SK-N-SH (cell line): ENCODE data around the gene UBE4B. TPM values are rescaled to one million over a fixed set of nuclear protein-coding genes. Genes with fewer than 3 reads are reported as not detected.

Experiments used
- CTCF ChIA-PET: fragments of 300-600, 350-600 bp; formaldehyde crosslinking; extraction: SDS; loops from one replicate; lab custom pipeline; 2021; lab: Yijun Ruan, JAX
- POLR2A ChIA-PET: fragments of 350-600 bp; sonication (Branson Sonifier 250); formaldehyde crosslinking; extraction: SDS; loops from one replicate; lab custom pipeline; 2020; ENCODE audit warnings: antibody characterized with exemption, inconsistent platforms; lab: Yijun Ruan, JAX
- DNase-seq: peaks from one replicate; pipeline ENCODE4 v3.0.0; 2012
- H2AFZ ChIP-seq: fragments of 200-600 bp; sonication (generic); 2 replicates; pipeline ENCODE4 v1.8.1; 2016; ENCODE audit warnings: antibody characterized with exemption, mild to moderate bottlenecking, low read depth
- H3F3A ChIP-seq: fragments of 200-600 bp; sonication (generic); replicated peaks from 2 replicates; pipeline ENCODE3; 2016; ENCODE audit warnings: antibody characterized with exemption, mild to moderate bottlenecking; ENCODE audit not compliant: insufficient read depth
- H3K27ac ChIP-seq, 2 experiments: fragments of 200-500 bp in 1 of 2; fragments of 200-600 bp in 1 of 2; sonication (Bioruptor generic) in 1 of 2; sonication (generic), shearing (Covaris generic) in 1 of 2; 2 replicates each; pipeline versions ENCODE4 v1.5.1 to v1.6.1; 2014 to 2016; ENCODE audit warnings: low read depth in 2 of 2, inconsistent platforms in 1 of 2, low read length in 1 of 2, mild to moderate bottlenecking in 1 of 2, mixed read lengths in 1 of 2
- H3K27me3 ChIP-seq: fragments of 200-600 bp; sonication (generic), shearing (Covaris generic); 2 replicates; pipeline ENCODE4 v1.6.1; 2016; ENCODE audit warnings: mixed run types; ENCODE audit not compliant: insufficient read depth
- H3K36me3 ChIP-seq, 2 experiments: fragments of 200-500 bp in 1 of 2; fragments of 200-600 bp in 1 of 2; sonication (Bioruptor generic) in 1 of 2; sonication (generic) in 1 of 2; replicated peaks in 1 of 2; 2 replicates each; pipeline versions ENCODE3 to v1.5.1; 2014 to 2016; ENCODE audit warnings: low read length in 1 of 2, mild to moderate bottlenecking in 1 of 2; ENCODE audit not compliant: insufficient read depth in 2 of 2, control insufficient read depth in 1 of 2
- H3K4me1 ChIP-seq, 2 experiments: fragments of 200-500 bp in 1 of 2; fragments of 200-600 bp in 1 of 2; sonication (Bioruptor generic) in 1 of 2; sonication (generic), shearing (Covaris generic) in 1 of 2; 2 replicates each; pipeline versions ENCODE4 v1.5.1 to v1.6.1; 2014 to 2016; ENCODE audit warnings: low read depth in 1 of 2, low read length in 1 of 2, mixed run types in 1 of 2; ENCODE audit not compliant: insufficient read depth in 2 of 2, control insufficient read depth in 1 of 2
- H3K4me2 ChIP-seq: fragments of 200-600 bp; sonication (generic), shearing (Covaris generic); 2 replicates; pipeline ENCODE4 v1.6.1; 2017; ENCODE audit warnings: mixed run types
- H3K4me3 ChIP-seq, 2 experiments: fragments of 200-500 bp in 1 of 2; fragments of 200-600 bp in 1 of 2; sonication (Bioruptor generic) in 1 of 2; sonication (generic), shearing (Covaris generic) in 1 of 2; 2 replicates each; pipeline versions ENCODE4 v1.5.1 to v1.8.1; 2014 to 2016; ENCODE audit warnings: low read depth in 2 of 2, inconsistent platforms in 1 of 2, low read length in 1 of 2, mild to moderate bottlenecking in 1 of 2, mixed read lengths in 1 of 2, moderate library complexity in 1 of 2
- H3K79me2 ChIP-seq: fragments of 200-600 bp; sonication (generic); 2 replicates; pipeline ENCODE4 v1.8.1; 2017; ENCODE audit warnings: mild to moderate bottlenecking; ENCODE audit not compliant: insufficient read depth
- H3K9ac ChIP-seq: fragments of 200-600 bp; sonication (generic); 2 replicates; pipeline ENCODE4 v1.6.1; 2017; ENCODE audit warnings: mixed run types
- H3K9me2 ChIP-seq: fragments of 200-600 bp; sonication (generic); 2 replicates; pipeline ENCODE4 v1.6.1; 2017; ENCODE audit warnings: mixed run types
- H3K9me3 ChIP-seq: fragments of 200-600 bp; sonication (generic); 2 replicates; pipeline ENCODE4 v1.6.1; 2017; ENCODE audit warnings: mixed run types, mild to moderate bottlenecking, moderate library complexity
- H4K20me1 ChIP-seq: fragments of 200-600 bp; sonication (generic); 2 replicates; pipeline ENCODE4 v1.6.1; 2017; ENCODE audit warnings: mild to moderate bottlenecking, mixed run types; ENCODE audit not compliant: insufficient read depth
- CHD2 ChIP-seq: fragments of 150-350 bp; IDR thresholded peaks from 2 replicates; pipeline ENCODE4 v1.6.1; 2018; ENCODE audit warnings: low read length; ENCODE audit not compliant: partially characterized antibody
- FOXM1 ChIP-seq: IDR thresholded peaks from 2 replicates; pipeline ENCODE4 v1.4.0; 2012; ENCODE audit warnings: low read depth, mild to moderate bottlenecking
- GATA2 ChIP-seq: sonication (generic); formaldehyde crosslinking; IDR thresholded peaks from 2 replicates; pipeline ENCODE4 v1.5.0; 2020; ENCODE audit warnings: mild to moderate bottlenecking, missing genetic modification reagents
- MXI1 ChIP-seq: IDR thresholded peaks from 2 replicates; pipeline ENCODE4 v1.6.1; 2012; ENCODE audit warnings: mild to moderate bottlenecking, low read depth, low read length, improper control_type of control experiment
- NFIC ChIP-seq: IDR thresholded peaks from 2 replicates; pipeline ENCODE4 v1.4.0; 2012; ENCODE audit warnings: borderline replicate concordance
- RFX5 ChIP-seq: IDR thresholded peaks from 2 replicates; pipeline ENCODE4 v1.6.1; 2012; ENCODE audit warnings: mild to moderate bottlenecking, improper control_type of control experiment, low read length
- SMC3 ChIP-seq: IDR thresholded peaks from 2 replicates; pipeline ENCODE4 v1.6.1; 2012; ENCODE audit warnings: low read depth, low read length, improper control_type of control experiment
- TAF1 ChIP-seq: IDR thresholded peaks from 2 replicates; pipeline ENCODE4 v1.6.1; 2012; ENCODE audit warnings: low read depth, mild to moderate bottlenecking, low read length, moderate library complexity, borderline replicate concordance
- TEAD4 ChIP-seq: IDR thresholded peaks from 2 replicates; pipeline ENCODE4 v1.4.0; 2012; ENCODE audit warnings: mild to moderate bottlenecking, borderline replicate concordance; ENCODE audit not compliant: insufficient read depth
- WGBS: methylation state at CpG from one replicate; pipeline ENCODE4 v1.1.6; 2017; ENCODE audit warnings: low lambda C conversion rate; 5-methylcytosine and 5-hydroxymethylcytosine counted together
- polyA plus RNA-seq, 3 experiments: library from polyadenylated mRNA; depleted of rRNA; stranded (reverse); fragments of >200 nt; gene quantifications; 2 replicates each; pipeline ENCODE4 v1.2.3, GENCODE V29; 2012
- TF ChIP-seq, protein P1 (sequence below): IDR thresholded peaks from 2 replicates; pipeline ENCODE4 v1.6.1; 2012; ENCODE audit warnings: mild to moderate bottlenecking, low read depth, low read length, moderate library complexity
- TF ChIP-seq, protein P2 (sequence below): IDR thresholded peaks from 2 replicates; pipeline ENCODE4 v1.4.0; 2012; ENCODE audit warnings: low read depth, borderline replicate concordance
- TF ChIP-seq, protein P3 (sequence below): fragments of 150-350 bp; IDR thresholded peaks from 2 replicates; pipeline ENCODE4 v1.6.1; 2017; ENCODE audit warnings: antibody characterized with exemption, low read length, low read depth, borderline replicate concordance
- TF ChIP-seq, protein P4 (sequence below): IDR thresholded peaks from 2 replicates; pipeline ENCODE4; 2012
- TF ChIP-seq, protein P5 (sequence below): fragments of 150-350 bp; IDR thresholded peaks from 2 replicates; pipeline ENCODE4 v1.6.1; 2016; ENCODE audit warnings: mild to moderate bottlenecking, low read depth, low read length

The UBE4B gene
- polyA plus RNA-seq, 1 of the 3 experiments (the other 2 are of a cell fraction): 19.1 TPM

DNA sequence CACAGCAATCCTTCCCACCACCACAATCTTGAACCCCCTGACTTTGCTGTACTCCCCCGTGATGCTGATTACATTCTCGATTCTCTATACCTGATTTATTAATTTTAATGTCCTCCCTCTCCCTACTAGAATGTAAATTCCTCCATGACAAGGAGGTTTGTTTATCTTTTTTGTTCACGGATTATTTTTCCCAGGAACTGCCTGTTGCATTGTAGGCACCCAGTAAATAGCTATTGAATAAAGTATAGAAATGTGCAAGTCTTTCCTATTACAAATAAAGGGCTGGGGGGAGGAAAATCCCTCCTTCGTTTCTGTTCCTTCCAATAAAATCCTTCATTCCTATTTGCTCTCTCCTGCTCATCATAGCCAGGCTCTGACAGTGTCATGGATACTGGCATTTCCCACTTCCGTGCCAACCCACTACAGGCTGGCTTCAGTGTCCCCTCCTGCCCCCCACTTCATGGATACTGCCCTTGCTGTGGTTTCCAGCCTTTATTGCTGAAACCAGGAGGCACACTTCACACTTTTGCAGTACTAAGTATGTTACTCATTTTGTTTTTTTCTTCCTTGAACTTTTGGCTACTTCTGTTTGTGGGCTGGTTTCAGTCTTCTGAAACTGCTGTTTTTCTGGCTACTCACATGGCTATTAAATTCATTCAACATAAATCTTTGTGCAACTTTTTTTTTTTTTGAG, 185.1 kb downstream of the UBE4B start:
- 67% methylated on average over 5 of the region's 5 CpGs for WGBS
- CTCF ChIA-PET: interaction anchor here (1.6 kb wide), 1 partner anchor 8 kb away, joined by 15 read pairs; the partner anchor contains the start of gene KIF1B

More for the DNA sequence above, 185.1 kb downstream of the UBE4B start:
- no peaks in the 10 kb centered on the region for H3K27me3 ChIP-seq
- no peak overlapping the region for H3K4me2 ChIP-seq
- DNase-seq: no peak
- POLR2A ChIA-PET: interaction anchor here (0.7 kb wide), 1 partner anchor 98 kb away, joined by 3 read pairs; no protein-coding TSS in a partner anchor
- no peak overlapping the region for H3K9ac ChIP-seq
- TF ChIP-seq, protein P1, sequence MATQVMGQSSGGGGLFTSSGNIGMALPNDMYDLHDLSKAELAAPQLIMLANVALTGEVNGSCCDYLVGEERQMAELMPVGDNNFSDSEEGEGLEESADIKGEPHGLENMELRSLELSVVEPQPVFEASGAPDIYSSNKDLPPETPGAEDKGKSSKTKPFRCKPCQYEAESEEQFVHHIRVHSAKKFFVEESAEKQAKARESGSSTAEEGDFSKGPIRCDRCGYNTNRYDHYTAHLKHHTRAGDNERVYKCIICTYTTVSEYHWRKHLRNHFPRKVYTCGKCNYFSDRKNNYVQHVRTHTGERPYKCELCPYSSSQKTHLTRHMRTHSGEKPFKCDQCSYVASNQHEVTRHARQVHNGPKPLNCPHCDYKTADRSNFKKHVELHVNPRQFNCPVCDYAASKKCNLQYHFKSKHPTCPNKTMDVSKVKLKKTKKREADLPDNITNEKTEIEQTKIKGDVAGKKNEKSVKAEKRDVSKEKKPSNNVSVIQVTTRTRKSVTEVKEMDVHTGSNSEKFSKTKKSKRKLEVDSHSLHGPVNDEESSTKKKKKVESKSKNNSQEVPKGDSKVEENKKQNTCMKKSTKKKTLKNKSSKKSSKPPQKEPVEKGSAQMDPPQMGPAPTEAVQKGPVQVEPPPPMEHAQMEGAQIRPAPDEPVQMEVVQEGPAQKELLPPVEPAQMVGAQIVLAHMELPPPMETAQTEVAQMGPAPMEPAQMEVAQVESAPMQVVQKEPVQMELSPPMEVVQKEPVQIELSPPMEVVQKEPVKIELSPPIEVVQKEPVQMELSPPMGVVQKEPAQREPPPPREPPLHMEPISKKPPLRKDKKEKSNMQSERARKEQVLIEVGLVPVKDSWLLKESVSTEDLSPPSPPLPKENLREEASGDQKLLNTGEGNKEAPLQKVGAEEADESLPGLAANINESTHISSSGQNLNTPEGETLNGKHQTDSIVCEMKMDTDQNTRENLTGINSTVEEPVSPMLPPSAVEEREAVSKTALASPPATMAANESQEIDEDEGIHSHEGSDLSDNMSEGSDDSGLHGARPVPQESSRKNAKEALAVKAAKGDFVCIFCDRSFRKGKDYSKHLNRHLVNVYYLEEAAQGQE: no peak
- TF ChIP-seq TEAD4 (no peak), GATA2 (CRISPR knock-in tag) (no peak), FOXM1 (no peak), TAF1 (no peak), CHD2 (no peak), MXI1 (no peak), NFIC (no peak), SMC3 (no peak), RFX5 (no peak)
- TF ChIP-seq, protein P2, sequence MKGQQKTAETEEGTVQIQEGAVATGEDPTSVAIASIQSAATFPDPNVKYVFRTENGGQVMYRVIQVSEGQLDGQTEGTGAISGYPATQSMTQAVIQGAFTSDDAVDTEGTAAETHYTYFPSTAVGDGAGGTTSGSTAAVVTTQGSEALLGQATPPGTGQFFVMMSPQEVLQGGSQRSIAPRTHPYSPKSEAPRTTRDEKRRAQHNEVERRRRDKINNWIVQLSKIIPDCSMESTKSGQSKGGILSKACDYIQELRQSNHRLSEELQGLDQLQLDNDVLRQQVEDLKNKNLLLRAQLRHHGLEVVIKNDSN: no peak
- TF ChIP-seq, protein P3, sequence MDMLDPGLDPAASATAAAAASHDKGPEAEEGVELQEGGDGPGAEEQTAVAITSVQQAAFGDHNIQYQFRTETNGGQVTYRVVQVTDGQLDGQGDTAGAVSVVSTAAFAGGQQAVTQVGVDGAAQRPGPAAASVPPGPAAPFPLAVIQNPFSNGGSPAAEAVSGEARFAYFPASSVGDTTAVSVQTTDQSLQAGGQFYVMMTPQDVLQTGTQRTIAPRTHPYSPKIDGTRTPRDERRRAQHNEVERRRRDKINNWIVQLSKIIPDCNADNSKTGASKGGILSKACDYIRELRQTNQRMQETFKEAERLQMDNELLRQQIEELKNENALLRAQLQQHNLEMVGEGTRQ: no peak
- TF ChIP-seq, protein P4, sequence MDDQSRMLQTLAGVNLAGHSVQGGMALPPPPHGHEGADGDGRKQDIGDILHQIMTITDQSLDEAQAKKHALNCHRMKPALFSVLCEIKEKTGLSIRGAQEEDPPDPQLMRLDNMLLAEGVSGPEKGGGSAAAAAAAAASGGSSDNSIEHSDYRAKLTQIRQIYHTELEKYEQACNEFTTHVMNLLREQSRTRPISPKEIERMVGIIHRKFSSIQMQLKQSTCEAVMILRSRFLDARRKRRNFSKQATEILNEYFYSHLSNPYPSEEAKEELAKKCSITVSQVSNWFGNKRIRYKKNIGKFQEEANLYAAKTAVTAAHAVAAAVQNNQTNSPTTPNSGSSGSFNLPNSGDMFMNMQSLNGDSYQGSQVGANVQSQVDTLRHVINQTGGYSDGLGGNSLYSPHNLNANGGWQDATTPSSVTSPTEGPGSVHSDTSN: no peak
- TF ChIP-seq, protein P5, sequence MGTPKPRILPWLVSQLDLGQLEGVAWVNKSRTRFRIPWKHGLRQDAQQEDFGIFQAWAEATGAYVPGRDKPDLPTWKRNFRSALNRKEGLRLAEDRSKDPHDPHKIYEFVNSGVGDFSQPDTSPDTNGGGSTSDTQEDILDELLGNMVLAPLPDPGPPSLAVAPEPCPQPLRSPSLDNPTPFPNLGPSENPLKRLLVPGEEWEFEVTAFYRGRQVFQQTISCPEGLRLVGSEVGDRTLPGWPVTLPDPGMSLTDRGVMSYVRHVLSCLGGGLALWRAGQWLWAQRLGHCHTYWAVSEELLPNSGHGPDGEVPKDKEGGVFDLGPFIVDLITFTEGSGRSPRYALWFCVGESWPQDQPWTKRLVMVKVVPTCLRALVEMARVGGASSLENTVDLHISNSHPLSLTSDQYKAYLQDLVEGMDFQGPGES: no peak
- TF ChIP-seq, all 33 proteins: peak for 0
- no peaks in the 10 kb centered on the region for H3K36me3 ChIP-seq
- H3K4me1 ChIP-seq: peaks cover 7 to 15% of the 10 kb centered on the region in 2 experiments; a peak in 3 of 4 replicates
- H3K9me2 ChIP-seq: no peaks in the 10 kb centered on the region
- H3K9me3 ChIP-seq: no peaks in the 10 kb centered on the region
- H3K27ac ChIP-seq: peak overlapping the region in 1 of 2 experiments; percentile 26; a peak in 1 of 4 replicates
- H2AFZ ChIP-seq: no peak overlapping the region
- peaks cover 99% of the 10 kb centered on the region for H3K79me2 ChIP-seq
- H3K4me3 ChIP-seq: no peak overlapping the region
- H3F3A ChIP-seq: peaks cover 7% of the 10 kb centered on the region
- H4K20me1 ChIP-seq: peaks cover 95% of the 10 kb centered on the region
